A673 (cell line): ENCODE measurements around the gene KIF17. TPM values are rescaled to one million over a fixed set of nuclear protein-coding genes. Genes with fewer than 3 reads are reported as not detected.

ENCODE experiments used
- BruUV-seq: library from RNA; stranded (reverse); fragments of 400-500 nt; replicated peaks from 2 replicates; lab custom pipeline; 2021; lab: Mats Ljungman, UMichigan
- CTCF ChIA-PET: fragments of 300-600 bp; sonication (Branson Sonifier 250); formaldehyde crosslinking; loops from one replicate; lab custom pipeline; 2022; ENCODE audit warnings: antibody characterized with exemption; lab: Charles Lee
- POLR2A ChIA-PET: fragments of 300-600 bp; sonication (Branson Sonifier 250); formaldehyde crosslinking; loops from one replicate; lab custom pipeline; 2022; ENCODE audit warnings: antibody characterized with exemption; ENCODE audit not compliant: low non-redundant PET; lab: Charles Lee
- DNase-seq: peaks from one replicate; pipeline ENCODE4 v3.0.0-alpha.2; 2015; ENCODE audit warnings: low spot score
- H3K27ac ChIP-seq: fragments of 200-600 bp; sonication (generic); 2 replicates; pipeline ENCODE4 v1.5.1; 2016; ENCODE audit warnings: mixed run types, low read depth, mild to moderate bottlenecking, mixed read lengths, antibody characterized with exemption, low read length; ENCODE audit not compliant: poor library complexity, severe bottlenecking
- H3K27me3 ChIP-seq: fragments of 200-600 bp; sonication (generic); replicated peaks from 2 replicates; pipeline ENCODE4 v1.6.1; 2017; ENCODE audit warnings: mixed run types, low read depth, mild to moderate bottlenecking, mixed read lengths, antibody characterized with exemption, low read length; ENCODE audit not compliant: insufficient read depth, poor library complexity
- H3K36me3 ChIP-seq: fragments of 200-600 bp; sonication (generic); 2 replicates; pipeline ENCODE4 v1.6.1; 2016; ENCODE audit warnings: mixed run types, mild to moderate bottlenecking, mixed read lengths, antibody characterized with exemption, low read length; ENCODE audit not compliant: insufficient read depth, poor library complexity, severe bottlenecking
- H3K4me1 ChIP-seq: fragments of 200-600 bp; sonication (generic); 2 replicates; pipeline ENCODE4 v1.6.1; 2017; ENCODE audit warnings: mixed run types, mild to moderate bottlenecking, mixed read lengths, antibody characterized with exemption, low read length; ENCODE audit not compliant: insufficient read depth, poor library complexity, severe bottlenecking
- H3K4me3 ChIP-seq: fragments of 200-600 bp; sonication (generic); 2 replicates; pipeline ENCODE4 v1.5.1; 2016; ENCODE audit warnings: low read depth, mixed run types, mild to moderate bottlenecking, mixed read lengths, low read length; ENCODE audit not compliant: poor library complexity, severe bottlenecking
- H3K9me3 ChIP-seq: fragments of 200-600 bp; sonication (generic); 2 replicates; pipeline ENCODE4 v1.6.1; 2016; ENCODE audit warnings: mixed run types, low read depth, mild to moderate bottlenecking, mixed read lengths, antibody characterized with exemption, low read length; ENCODE audit not compliant: poor library complexity, severe bottlenecking
- EZH2 ChIP-seq: fragments of 200-600 bp; sonication (generic); IDR thresholded peaks from 2 replicates; pipeline ENCODE4 v1.6.1; 2017; ENCODE audit warnings: borderline replicate concordance, low read depth, mild to moderate bottlenecking, mixed read lengths, antibody characterized with exemption, low read length; ENCODE audit not compliant: poor library complexity, severe bottlenecking
- intact Hi-C: fragments of 100-400 bp; cut with micrococcal nuclease; formaldehyde crosslinking; loops from one replicate; pipeline ENCODE4 v1.10.0; 2022; ENCODE audit not compliant: unreplicated experiment
- total RNA-seq: library from RNA; stranded (reverse); gene quantifications from 2 replicates; pipeline ENCODE4 v1.2.3, GENCODE V29; 2021
- TF ChIP-seq, protein P1 (sequence below): fragments of 300-800, 200-600 bp; sonication (generic); conservative IDR thresholded peaks from 2 replicates; pipeline ENCODE4 v1.5.1; 2017; ENCODE audit warnings: low read depth, mild to moderate bottlenecking, antibody characterized with exemption, low read length, moderate library complexity, mixed read lengths

The KIF17 gene
- total RNA-seq, 1 experiment from 2014 or later, result 0.71 TPM

DNA sequence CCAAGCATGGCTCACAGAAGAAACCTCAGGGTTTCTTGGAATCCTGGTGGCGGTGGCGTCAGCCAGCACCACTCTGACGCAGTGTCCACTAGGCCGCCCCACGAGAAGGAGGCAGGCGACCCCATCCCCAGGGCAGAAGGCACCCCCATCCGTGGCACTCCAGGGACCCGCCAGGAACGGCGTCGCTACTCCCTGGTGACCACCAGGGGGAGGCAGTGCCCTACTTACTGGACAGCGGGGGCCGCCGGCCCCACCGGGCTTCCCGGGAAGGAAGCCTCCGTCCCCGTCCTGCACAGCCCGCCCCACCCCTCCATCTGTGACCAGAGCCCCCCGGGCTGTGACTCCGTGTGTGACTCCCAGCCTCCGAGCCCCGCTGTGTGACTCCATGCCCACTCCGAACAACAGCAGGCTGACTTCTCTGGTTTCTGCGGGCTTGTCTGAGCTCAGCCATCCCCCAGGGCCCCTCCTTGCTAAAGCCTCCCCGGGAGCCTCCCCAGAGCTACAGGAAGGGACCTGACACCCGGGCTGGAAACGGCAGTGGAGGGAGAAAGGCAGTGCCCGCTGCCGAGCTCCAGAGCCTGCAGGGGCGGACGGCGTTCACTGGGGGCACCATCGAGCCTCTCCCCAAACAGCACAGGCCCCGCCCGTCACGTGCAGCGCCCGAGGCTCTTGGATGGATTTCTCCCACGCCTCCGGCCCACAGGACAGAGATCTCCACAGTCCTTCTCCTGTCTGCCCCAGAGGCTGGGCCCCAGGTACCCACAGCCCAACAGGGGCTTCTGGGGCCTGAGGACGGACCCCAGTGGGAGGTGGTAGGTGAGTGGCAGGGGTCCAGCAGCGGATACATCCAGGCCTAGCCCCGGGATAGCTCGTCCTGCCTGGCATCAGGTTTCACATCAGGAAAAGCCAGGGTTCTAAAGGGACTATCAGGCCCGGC lies 21.1 kb downstream of the KIF17 start:
- H3K4me1 ChIP-seq, result peaks cover 5% of the 10 kb centered on the region
- H3K27ac ChIP-seq, result peak overlapping the region; percentile 65
- intact Hi-C loops, result loop anchor here (1.0 to 2.0 kb wide), 2 partner anchors 36 to 499 kb away; partner anchors contain the start of gene SH2D5
- no peaks in the 10 kb centered on the region for H3K27me3 ChIP-seq
- ChIA-PET CTCF (interaction anchor here (0.5 to 1.4 kb wide), 17 partner anchors 21 to 1089 kb away, joined by 3 to 45 read pairs (median 3); partner anchors contain the start of genes DDOST, HP1BP3, KIF17 and SH2D5), POLR2A (interaction anchor here (0.6 to 0.7 kb wide), 2 partner anchors 19 to 21 kb away, joined by 3 read pairs; partner anchors contain the start of gene KIF17)
- no TSS peak for BruUV-seq
- no peaks in the 10 kb centered on the region for H3K9me3 ChIP-seq
- H3K4me3 ChIP-seq, result peak overlapping the region; percentile 54
- H3K36me3 ChIP-seq, result no peaks in the 10 kb centered on the region
- no peak for TF ChIP-seq EZH2
- TF ChIP-seq, protein P1, sequence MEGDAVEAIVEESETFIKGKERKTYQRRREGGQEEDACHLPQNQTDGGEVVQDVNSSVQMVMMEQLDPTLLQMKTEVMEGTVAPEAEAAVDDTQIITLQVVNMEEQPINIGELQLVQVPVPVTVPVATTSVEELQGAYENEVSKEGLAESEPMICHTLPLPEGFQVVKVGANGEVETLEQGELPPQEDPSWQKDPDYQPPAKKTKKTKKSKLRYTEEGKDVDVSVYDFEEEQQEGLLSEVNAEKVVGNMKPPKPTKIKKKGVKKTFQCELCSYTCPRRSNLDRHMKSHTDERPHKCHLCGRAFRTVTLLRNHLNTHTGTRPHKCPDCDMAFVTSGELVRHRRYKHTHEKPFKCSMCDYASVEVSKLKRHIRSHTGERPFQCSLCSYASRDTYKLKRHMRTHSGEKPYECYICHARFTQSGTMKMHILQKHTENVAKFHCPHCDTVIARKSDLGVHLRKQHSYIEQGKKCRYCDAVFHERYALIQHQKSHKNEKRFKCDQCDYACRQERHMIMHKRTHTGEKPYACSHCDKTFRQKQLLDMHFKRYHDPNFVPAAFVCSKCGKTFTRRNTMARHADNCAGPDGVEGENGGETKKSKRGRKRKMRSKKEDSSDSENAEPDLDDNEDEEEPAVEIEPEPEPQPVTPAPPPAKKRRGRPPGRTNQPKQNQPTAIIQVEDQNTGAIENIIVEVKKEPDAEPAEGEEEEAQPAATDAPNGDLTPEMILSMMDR, result peak; percentile 87
- peak; percentile 95 for DNase-seq

DNA sequence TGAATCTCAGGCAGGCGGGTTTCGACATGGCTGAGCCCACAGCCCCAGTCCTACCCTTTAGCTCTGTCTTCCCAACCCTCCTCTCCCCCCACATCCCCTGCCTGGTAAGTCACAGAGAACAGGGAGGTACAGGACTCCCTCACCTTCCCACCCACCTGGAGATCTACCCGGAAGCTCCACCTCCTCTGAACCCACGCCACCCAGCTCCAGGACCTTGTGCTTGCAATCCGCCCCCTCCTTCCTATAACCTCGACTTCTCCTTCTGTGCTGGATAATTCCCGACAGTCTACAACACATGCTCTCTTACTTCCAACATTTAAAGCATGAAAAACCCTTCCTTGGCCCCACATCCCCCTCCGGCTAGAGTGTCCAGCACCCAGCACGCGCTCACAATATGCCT lies 22.3 kb downstream of the KIF17 start:
- TF ChIP-seq, protein P1, result no peak
- no peak for TF ChIP-seq EZH2
- Histone ChIP-seq H3K27ac (no peak overlapping the region), H3K4me1 (peaks cover 5% of the 10 kb centered on the region), H3K27me3 (no peaks in the 10 kb centered on the region), H3K4me3 (no peak overlapping the region), H3K9me3 (no peaks in the 10 kb centered on the region), H3K36me3 (no peaks in the 10 kb centered on the region)
- DNase-seq, result no peak
- CTCF ChIA-PET, result no interaction called here
- POLR2A ChIA-PET, result no interaction called here
- intact Hi-C loops, result no loop called here
- no TSS peak for BruUV-seq

DNA sequence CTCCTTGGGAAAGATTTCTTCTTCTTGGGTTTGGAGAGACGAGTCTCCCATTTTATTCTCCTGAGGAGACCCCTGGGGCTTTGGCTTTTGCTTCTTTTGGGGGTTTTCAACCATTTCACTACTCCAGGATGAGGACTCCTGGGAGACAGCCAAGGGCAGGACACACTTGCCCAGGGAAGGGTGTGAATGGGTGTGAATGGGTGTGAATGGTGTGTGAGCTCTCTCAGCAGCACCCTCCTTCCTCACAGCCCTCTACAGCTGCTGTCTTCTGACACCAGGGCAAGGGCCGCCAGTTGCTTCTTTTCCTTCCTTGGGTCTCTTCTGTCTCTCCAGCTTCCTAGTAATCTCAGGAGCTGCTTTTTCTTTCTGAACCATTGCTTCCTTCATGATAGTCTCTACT lies 24.2 kb downstream of the KIF17 start:
- no peaks in the 10 kb centered on the region for H3K9me3 ChIP-seq
- H3K4me1 ChIP-seq, result peaks cover 5% of the 10 kb centered on the region
- intact Hi-C loops, result no loop called here
- no peak for TF ChIP-seq EZH2
- TF ChIP-seq, protein P1, result no peak
- POLR2A ChIA-PET, result no interaction called here
- H3K27me3 ChIP-seq, result no peaks in the 10 kb centered on the region
- H3K36me3 ChIP-seq, result no peaks in the 10 kb centered on the region
- DNase-seq, result no peak
- CTCF ChIA-PET, result interaction anchor here (0.7 kb wide), 1 partner anchor 12 kb away, joined by 13 read pairs; no protein-coding TSS in a partner anchor
- no peak overlapping the region for H3K27ac ChIP-seq
- BruUV-seq, result no TSS peak
- H3K4me3 ChIP-seq, result no peak overlapping the region
